OCI-LY3 (cell line): ENCODE data around the gene C8G.

Experiments
- H2AFZ ChIP-seq: fragments of 200-600, 300-600 bp; shearing (Covaris generic); 2 replicates; pipeline ENCODE4 v1.6.0; 2014; ENCODE audit warnings: antibody characterized with exemption, low read depth, low read length
- H3K27ac ChIP-seq: fragments of 200-600, 300-600 bp; sonication (generic); 2 replicates; pipeline ENCODE4 v1.5.1; 2014; ENCODE audit warnings: mild to moderate bottlenecking, low read length, moderate library complexity, mixed read lengths
- H3K27me3 ChIP-seq: fragments of 200-600, 300-600 bp; sonication (generic); 2 replicates; pipeline ENCODE4 v1.6.1; 2014; ENCODE audit warnings: low read depth, low read length, mixed read lengths
- H3K36me3 ChIP-seq: fragments of 200-600, 300-600 bp; sonication (generic); replicated peaks from 2 replicates; pipeline ENCODE3; 2014; ENCODE audit warnings: low read depth, low read length, mixed read lengths
- H3K4me1 ChIP-seq: fragments of 300-600, 200-600 bp; sonication (generic); 2 replicates; pipeline ENCODE4 v1.6.1; 2014; ENCODE audit warnings: low read length, mixed read lengths
- H3K4me2 ChIP-seq: fragments of 200-600, 300-600 bp; sonication (generic); 2 replicates; pipeline ENCODE4 v1.6.1; 2014; ENCODE audit warnings: low read length, mixed read lengths
- H3K4me3 ChIP-seq: fragments of 300-600, 200-600 bp; sonication (generic); 2 replicates; pipeline ENCODE4 v1.5.1; 2014; ENCODE audit warnings: antibody characterized with exemption, mild to moderate bottlenecking, low read length, moderate library complexity
- H3K79me2 ChIP-seq: fragments of 300-600, 200-600 bp; shearing (Covaris generic); 2 replicates; pipeline ENCODE4 v1.6.1; 2014; ENCODE audit warnings: mild to moderate bottlenecking, low read length, mixed read lengths
- H3K9ac ChIP-seq: fragments of 300-600, 200-600 bp; shearing (Covaris generic); 2 replicates; pipeline ENCODE4 v1.6.0; 2014; ENCODE audit warnings: mild to moderate bottlenecking, low read length, moderate library complexity
- H3K9me3 ChIP-seq: fragments of 200-600, 300-600 bp; shearing (Covaris generic); 2 replicates; pipeline ENCODE4 v1.6.1; 2014; ENCODE audit warnings: low read length, mixed read lengths; ENCODE audit not compliant: insufficient read depth
- H4K20me1 ChIP-seq: fragments of 200-600, 300-600 bp; sonication (generic); 2 replicates; pipeline ENCODE4 v1.6.1; 2016; ENCODE audit warnings: low read length, mixed read lengths; ENCODE audit not compliant: insufficient read depth
- EZH2phosphoT487 ChIP-seq: fragments of 200-600 bp; shearing (Covaris generic); IDR thresholded peaks from 2 replicates; pipeline ENCODE4 v1.6.1; 2018; ENCODE audit warnings: antibody characterized with exemption, mixed run types, low read depth
- TF ChIP-seq, protein P1 (sequence below): fragments of 200-600, 300-600 bp; sonication (generic); IDR thresholded peaks from 2 replicates; pipeline ENCODE4 v1.5.1; 2014; ENCODE audit warnings: antibody characterized with exemption, low read length, low read depth

Gene C8G

DNA sequence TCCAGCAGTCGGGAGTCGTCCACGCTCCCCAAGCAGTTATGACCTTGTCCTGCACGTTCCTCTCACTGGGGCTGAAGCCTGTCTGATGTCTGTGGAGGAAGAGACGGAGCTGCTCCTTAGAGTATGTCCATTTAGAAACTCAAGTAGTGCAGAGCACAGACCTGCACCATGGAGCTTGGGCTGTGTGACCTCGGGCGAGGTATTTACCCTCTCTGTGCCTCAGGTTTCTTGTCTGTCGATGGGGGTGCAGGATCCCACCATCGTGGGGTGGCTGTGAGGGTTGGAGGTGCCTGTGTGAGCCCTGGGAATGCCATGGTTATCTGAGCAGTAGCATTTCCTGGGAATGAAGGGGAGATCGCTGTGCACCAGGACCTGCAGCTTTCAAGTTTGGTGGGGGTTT is 44.5 kb upstream of the C8G start:
- no peaks in the 10 kb centered on the region for H3K27me3 ChIP-seq
- H2AFZ ChIP-seq = no peak overlapping the region
- H3K9me3 ChIP-seq = no peaks in the 10 kb centered on the region
- no peak overlapping the region for H3K9ac ChIP-seq
- H3K4me3 ChIP-seq = no peak overlapping the region
- peaks cover 31% of the 10 kb centered on the region for H4K20me1 ChIP-seq
- no peak overlapping the region for H3K4me2 ChIP-seq
- H3K4me1 ChIP-seq = peaks cover 56% of the 10 kb centered on the region
- no peak for TF ChIP-seq EZH2phosphoT487
- TF ChIP-seq, protein P1, sequence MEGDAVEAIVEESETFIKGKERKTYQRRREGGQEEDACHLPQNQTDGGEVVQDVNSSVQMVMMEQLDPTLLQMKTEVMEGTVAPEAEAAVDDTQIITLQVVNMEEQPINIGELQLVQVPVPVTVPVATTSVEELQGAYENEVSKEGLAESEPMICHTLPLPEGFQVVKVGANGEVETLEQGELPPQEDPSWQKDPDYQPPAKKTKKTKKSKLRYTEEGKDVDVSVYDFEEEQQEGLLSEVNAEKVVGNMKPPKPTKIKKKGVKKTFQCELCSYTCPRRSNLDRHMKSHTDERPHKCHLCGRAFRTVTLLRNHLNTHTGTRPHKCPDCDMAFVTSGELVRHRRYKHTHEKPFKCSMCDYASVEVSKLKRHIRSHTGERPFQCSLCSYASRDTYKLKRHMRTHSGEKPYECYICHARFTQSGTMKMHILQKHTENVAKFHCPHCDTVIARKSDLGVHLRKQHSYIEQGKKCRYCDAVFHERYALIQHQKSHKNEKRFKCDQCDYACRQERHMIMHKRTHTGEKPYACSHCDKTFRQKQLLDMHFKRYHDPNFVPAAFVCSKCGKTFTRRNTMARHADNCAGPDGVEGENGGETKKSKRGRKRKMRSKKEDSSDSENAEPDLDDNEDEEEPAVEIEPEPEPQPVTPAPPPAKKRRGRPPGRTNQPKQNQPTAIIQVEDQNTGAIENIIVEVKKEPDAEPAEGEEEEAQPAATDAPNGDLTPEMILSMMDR = no peak
- peak overlapping the region; percentile 92 for H3K27ac ChIP-seq
- H3K79me2 ChIP-seq = peaks cover 42% of the 10 kb centered on the region
- H3K36me3 ChIP-seq = peaks cover 36% of the 10 kb centered on the region

DNA sequence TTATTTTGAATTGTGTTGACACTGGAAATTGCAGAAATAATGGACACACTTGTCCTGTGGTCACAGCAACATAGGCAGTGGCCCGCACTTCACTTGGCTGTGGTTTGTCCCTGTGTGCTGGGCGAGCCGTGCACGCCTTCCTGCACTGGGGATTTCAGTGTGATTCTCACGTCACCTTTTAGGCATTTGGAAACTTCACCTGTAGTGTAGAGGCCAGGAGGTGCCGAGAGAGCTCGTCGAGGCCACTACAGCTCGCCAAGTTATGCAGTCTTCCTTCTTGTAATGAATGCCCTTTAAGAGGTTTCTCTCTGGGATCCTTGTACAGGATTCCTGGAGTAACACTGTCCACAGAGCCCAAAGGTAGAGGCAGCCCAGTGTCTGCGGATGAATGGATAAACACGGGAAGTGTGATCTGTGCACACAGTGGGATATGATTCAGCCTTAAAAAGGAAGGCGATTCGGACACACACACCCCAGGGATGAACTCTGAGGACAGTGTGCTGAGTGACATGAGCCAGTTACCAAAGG is 44.0 kb upstream of the C8G start:
- Histone ChIP-seq H3K9ac (peak overlapping the region; percentile 87; the same call in 1 of the 2 replicates), H3K4me2 (peak overlapping the region; percentile 69), H2AFZ (no peak overlapping the region)

DNA sequence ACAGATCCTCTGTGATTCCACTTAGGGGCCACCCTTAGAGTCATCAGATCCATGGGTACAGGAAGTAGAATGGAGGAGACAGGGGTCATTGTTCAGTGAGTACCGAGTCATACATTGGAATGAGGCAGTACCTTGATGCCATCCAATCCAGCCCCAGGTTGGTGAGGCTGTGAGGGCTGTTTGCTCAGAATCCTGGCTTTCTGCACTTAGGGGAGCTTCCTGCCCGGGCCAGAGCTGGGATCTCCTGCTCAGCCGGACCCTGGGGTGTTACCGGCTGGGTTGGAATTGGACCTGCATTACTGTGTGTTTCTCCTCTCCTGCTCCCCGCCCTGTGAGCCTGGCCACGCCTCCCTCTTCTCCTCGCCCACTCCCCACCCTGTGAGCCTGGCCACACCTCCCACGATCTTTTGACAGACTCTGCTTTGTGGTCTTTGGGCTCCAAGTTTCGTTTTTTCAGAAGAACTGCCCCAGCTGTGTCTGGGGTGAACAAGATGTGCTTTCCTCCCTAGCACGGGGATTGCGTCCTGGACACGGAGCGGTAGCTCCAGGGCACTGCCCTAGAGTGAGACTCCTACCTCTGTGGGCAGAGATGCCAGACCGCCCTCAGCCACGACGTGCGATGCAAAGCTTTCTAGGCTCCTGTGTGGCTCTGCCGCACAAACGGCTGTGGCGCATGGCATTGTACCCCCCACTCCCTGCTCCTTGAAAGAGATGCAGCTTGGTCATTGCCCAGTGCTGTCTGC is 43.4 kb upstream of the C8G start:
- TF ChIP-seq EZH2phosphoT487 = no peak
- TF ChIP-seq, protein P1 = no peak
- peak overlapping the region; percentile 69 for H3K4me2 ChIP-seq

More for the DNA sequence above, 44.0 kb upstream of the C8G start:
- Histone ChIP-seq H3K36me3 (peaks cover 38% of the 10 kb centered on the region), H3K27ac (peak overlapping the region; percentile 92), H4K20me1 (peaks cover 26% of the 10 kb centered on the region), H3K79me2 (peaks cover 37% of the 10 kb centered on the region), H3K9me3 (no peaks in the 10 kb centered on the region), H3K4me3 (no peak overlapping the region), H3K27me3 (no peaks in the 10 kb centered on the region), H3K4me1 (peaks cover 54% of the 10 kb centered on the region)
- no peak for TF ChIP-seq EZH2phosphoT487

DNA sequence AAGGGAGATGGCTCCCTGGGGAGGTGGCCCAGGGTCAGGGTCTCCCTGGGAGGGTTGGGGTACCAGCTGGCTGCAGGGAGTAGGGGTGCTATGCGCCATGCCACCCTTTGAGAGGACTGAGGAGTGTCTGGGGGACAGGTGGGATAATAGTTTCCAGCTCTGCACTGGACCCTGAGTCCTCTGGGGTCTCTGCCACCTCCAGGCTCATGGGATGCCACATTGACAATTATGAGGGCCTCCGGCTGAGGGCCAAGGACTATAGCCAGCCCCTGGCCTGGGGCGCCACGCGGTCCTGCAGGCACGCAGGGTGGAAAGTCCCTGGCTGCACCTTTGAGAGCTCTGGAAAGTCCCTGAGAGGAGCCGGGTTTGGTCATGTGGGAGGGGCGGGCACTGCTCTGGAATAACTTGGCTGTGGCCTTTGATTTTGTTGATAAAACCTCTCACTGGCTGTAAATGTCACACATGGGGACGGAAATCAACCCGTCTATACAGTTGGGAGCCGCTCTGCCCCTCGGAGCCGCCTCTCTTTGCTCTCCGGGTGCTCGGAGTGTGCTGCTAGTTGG is 42.7 kb upstream of the C8G start:
- H3K9ac ChIP-seq = peak overlapping the region; percentile 87
- H3K36me3 ChIP-seq = peaks cover 45% of the 10 kb centered on the region
- peak overlapping the region; percentile 69 for H3K4me2 ChIP-seq
- no peak for TF ChIP-seq EZH2phosphoT487
- TF ChIP-seq, protein P1 = no peak
- H3K27ac ChIP-seq = peak overlapping the region; percentile 92
- H3K4me3 ChIP-seq = peak overlapping the region; percentile 57
- peaks cover 25% of the 10 kb centered on the region for H3K79me2 ChIP-seq
- no peak overlapping the region for H2AFZ ChIP-seq
- H3K4me1 ChIP-seq = peaks cover 42% of the 10 kb centered on the region
- no peaks in the 10 kb centered on the region for H3K27me3 ChIP-seq
- H3K9me3 ChIP-seq = no peaks in the 10 kb centered on the region
- H4K20me1 ChIP-seq = peaks cover 15% of the 10 kb centered on the region

More for the DNA sequence above, 43.4 kb upstream of the C8G start:
- Histone ChIP-seq H3K9ac (peak overlapping the region; percentile 87), H3K79me2 (peaks cover 32% of the 10 kb centered on the region), H3K9me3 (no peaks in the 10 kb centered on the region), H3K36me3 (peaks cover 41% of the 10 kb centered on the region), H3K27ac (peak overlapping the region; percentile 92), H3K27me3 (no peaks in the 10 kb centered on the region), H2AFZ (no peak overlapping the region), H3K4me3 (peak overlapping the region; percentile 57), H4K20me1 (peaks cover 21% of the 10 kb centered on the region), H3K4me1 (peaks cover 48% of the 10 kb centered on the region)
